Measurements from ENCODE around the gene FOXP2.

Gene FOXP2

DNA sequence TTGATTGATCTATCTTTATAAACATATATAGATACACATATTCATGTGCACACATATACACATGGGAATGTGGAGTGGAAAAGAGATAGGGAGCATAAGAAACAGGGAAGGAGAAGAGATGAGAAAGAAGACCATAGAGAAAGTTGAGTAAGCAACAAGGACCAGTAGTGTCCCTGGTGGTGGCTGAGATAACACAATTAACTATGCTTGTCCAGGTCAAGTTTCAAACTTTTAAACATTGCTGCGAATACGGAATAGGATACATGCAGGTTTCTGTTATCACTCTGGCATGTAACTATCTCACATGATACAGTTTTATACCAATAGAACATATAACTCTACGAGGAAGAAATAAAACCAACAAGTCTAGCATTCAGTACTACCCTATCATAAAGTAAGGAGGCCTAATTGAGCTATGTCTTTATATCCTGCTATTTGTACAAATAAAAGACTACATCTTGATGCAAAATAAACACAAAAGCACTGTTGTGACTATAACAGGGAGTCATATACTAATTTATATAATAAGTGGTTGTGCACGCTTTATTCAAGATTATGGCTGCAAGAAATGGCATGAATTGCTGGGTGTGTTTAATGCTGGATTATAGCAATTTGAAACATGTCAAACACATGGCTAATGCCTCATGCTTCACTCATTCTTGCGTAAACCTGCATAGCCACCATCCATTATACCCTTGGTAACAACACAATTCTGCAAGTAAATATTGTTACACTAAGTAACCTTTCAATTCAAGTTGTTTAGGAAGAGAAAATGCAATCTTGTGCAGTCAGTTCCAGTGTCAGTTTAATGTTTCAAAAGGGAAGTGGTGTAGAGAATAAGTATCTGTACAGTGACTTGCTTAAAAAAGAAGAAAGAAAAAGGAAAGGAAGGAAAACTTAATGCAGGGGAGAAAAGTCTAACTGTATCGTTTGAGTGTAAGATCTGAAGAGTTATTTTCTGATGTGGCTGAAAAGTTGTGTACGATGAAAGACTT, 8.2 kb downstream of the FOXP2 start:
- H3K79me2 ChIP-seq (ENCODE audit: insufficient read depth, low read length), result no peaks in the 10 kb centered on the region
- no peaks in the 10 kb centered on the region for H3K9me3 ChIP-seq (ENCODE audit: low read length)
- no peaks in the 10 kb centered on the region for H3K9me2 ChIP-seq (ENCODE audit: low read depth, low read length)
- no peaks in the 10 kb centered on the region for H3F3A ChIP-seq (ENCODE audit: insufficient read depth, low read length)
- H3K4me2 ChIP-seq (ENCODE audit: low read length), result no peak overlapping the region
- no peak overlapping the region for H3K27ac ChIP-seq (ENCODE audit: low read depth, low read length, poor library complexity, severe bottlenecking)
- TF ChIP-seq, protein P1, sequence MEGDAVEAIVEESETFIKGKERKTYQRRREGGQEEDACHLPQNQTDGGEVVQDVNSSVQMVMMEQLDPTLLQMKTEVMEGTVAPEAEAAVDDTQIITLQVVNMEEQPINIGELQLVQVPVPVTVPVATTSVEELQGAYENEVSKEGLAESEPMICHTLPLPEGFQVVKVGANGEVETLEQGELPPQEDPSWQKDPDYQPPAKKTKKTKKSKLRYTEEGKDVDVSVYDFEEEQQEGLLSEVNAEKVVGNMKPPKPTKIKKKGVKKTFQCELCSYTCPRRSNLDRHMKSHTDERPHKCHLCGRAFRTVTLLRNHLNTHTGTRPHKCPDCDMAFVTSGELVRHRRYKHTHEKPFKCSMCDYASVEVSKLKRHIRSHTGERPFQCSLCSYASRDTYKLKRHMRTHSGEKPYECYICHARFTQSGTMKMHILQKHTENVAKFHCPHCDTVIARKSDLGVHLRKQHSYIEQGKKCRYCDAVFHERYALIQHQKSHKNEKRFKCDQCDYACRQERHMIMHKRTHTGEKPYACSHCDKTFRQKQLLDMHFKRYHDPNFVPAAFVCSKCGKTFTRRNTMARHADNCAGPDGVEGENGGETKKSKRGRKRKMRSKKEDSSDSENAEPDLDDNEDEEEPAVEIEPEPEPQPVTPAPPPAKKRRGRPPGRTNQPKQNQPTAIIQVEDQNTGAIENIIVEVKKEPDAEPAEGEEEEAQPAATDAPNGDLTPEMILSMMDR (IDR thresholded peaks at IDR 0.05; ENCODE audit: low read length), result peak; percentile 25; the same call in 1 of the 2 replicates
- no peak for TF ChIP-seq EZH2 (IDR thresholded peaks at IDR 0.05; ENCODE audit: borderline replicate concordance, low read length)
- H3K36me3 ChIP-seq (ENCODE audit: insufficient read depth, low read length), result no peaks in the 10 kb centered on the region
- no peak overlapping the region for H3K9ac ChIP-seq (ENCODE audit: low read length)
- H4K20me1 ChIP-seq (ENCODE audit: insufficient read depth, low read length), result no peaks in the 10 kb centered on the region
- H3K4me3 ChIP-seq (ENCODE audit: low read depth, low read length, poor library complexity, severe bottlenecking), result no peak overlapping the region
- no peaks in the 10 kb centered on the region for H3K27me3 ChIP-seq (ENCODE audit: insufficient read depth, low read length)
- H3K4me1 ChIP-seq (ENCODE audit: insufficient read depth, low read length, severe bottlenecking), result no peaks in the 10 kb centered on the region
- H2AFZ ChIP-seq (ENCODE audit: low read length), result no peak overlapping the region

DNA sequence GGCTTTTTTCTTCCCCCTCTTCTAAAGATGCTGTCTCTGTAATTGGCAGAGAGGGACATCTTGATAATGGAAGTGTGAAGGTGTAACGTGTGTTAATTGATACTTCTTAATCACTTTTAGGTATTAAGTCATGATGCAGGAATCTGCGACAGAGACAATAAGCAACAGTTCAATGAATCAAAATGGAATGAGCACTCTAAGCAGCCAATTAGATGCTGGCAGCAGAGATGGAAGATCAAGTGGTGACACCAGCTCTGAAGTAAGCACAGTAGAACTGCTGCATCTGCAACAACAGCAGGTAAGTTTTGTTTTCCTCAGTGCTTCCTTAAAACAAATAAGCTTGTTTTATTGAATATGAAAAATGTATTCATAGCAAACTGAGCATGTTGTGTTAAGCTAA, 11.8 kb downstream of the FOXP2 start:
- Histone ChIP-seq H3F3A (ENCODE audit: insufficient read depth, low read length) (no peaks in the 10 kb centered on the region), H4K20me1 (ENCODE audit: insufficient read depth, low read length) (no peaks in the 10 kb centered on the region), H3K4me3 (ENCODE audit: low read depth, low read length, poor library complexity, severe bottlenecking) (no peak overlapping the region), H3K4me2 (ENCODE audit: low read length) (no peak overlapping the region), H3K27me3 (ENCODE audit: insufficient read depth, low read length) (no peaks in the 10 kb centered on the region), H3K9me3 (ENCODE audit: low read length) (no peaks in the 10 kb centered on the region), H2AFZ (ENCODE audit: low read length) (no peak overlapping the region), H3K79me2 (ENCODE audit: insufficient read depth, low read length) (no peaks in the 10 kb centered on the region), H3K36me3 (ENCODE audit: insufficient read depth, low read length) (no peaks in the 10 kb centered on the region), H3K9ac (ENCODE audit: low read length) (no peak overlapping the region), H3K4me1 (ENCODE audit: insufficient read depth, low read length, severe bottlenecking) (no peaks in the 10 kb centered on the region), H3K9me2 (ENCODE audit: low read depth, low read length) (no peaks in the 10 kb centered on the region), H3K27ac (ENCODE audit: low read depth, low read length, poor library complexity, severe bottlenecking) (no peak overlapping the region)
- TF ChIP-seq, protein P1 (IDR thresholded peaks at IDR 0.05; ENCODE audit: low read length), result no peak
- TF ChIP-seq EZH2 (IDR thresholded peaks at IDR 0.05; ENCODE audit: borderline replicate concordance, low read length), result no peak

DNA sequence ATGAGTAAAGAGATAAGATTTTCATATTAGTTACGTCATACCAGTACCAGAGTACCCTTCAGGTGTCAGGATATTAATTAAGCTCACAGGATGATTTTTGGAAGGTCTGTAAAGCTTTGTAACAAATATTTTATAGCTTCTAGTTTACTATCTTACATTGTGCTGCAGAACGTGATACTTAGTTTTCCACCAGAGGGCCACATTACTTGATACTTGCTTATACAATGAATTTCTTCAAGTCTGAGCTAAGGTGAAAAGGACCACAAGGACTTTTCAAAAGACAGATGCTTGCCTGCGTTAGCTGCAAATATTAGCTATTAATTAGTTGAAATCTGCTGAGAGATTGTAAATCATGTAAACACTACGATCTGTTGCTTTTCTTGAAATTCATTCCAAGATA, 12.2 kb downstream of the FOXP2 start:
- TF ChIP-seq EZH2 (IDR thresholded peaks at IDR 0.05; ENCODE audit: borderline replicate concordance, low read length), result no peak
- TF ChIP-seq, protein P1 (IDR thresholded peaks at IDR 0.05; ENCODE audit: low read length), result peak; percentile 46
- Histone ChIP-seq H3K4me3 (ENCODE audit: low read depth, low read length, poor library complexity, severe bottlenecking) (no peak overlapping the region), H3K4me1 (ENCODE audit: insufficient read depth, low read length, severe bottlenecking) (no peaks in the 10 kb centered on the region), H3K9me2 (ENCODE audit: low read depth, low read length) (no peaks in the 10 kb centered on the region), H3K4me2 (ENCODE audit: low read length) (no peak overlapping the region), H3K9me3 (ENCODE audit: low read length) (no peaks in the 10 kb centered on the region), H3F3A (ENCODE audit: insufficient read depth, low read length) (no peaks in the 10 kb centered on the region), H3K9ac (ENCODE audit: low read length) (no peak overlapping the region), H3K79me2 (ENCODE audit: insufficient read depth, low read length) (no peaks in the 10 kb centered on the region), H3K36me3 (ENCODE audit: insufficient read depth, low read length) (no peaks in the 10 kb centered on the region), H3K27ac (ENCODE audit: low read depth, low read length, poor library complexity, severe bottlenecking) (no peak overlapping the region), H4K20me1 (ENCODE audit: insufficient read depth, low read length) (no peaks in the 10 kb centered on the region), H2AFZ (ENCODE audit: low read length) (no peak overlapping the region), H3K27me3 (ENCODE audit: insufficient read depth, low read length) (no peaks in the 10 kb centered on the region)
